Measurements from ENCODE around the gene ZNF33A.
A peak's percentile ranks its signal among the peaks of the same experiment; 100 is the strongest.
"Not testable (repeated sequence)": the region's sequence is repeated elsewhere in the genome, so short reads cannot be mapped to it uniquely, and the experiment has no call there.

ZNF33A gene

GRCh38 chr10:38070501-38070900 is 60.0 kb downstream of the ZNF33A start:
- H3K27ac ChIP-seq, result no peak overlapping the region
- H4K20me1 ChIP-seq, result no peaks in the 10 kb centered on the region
- no peak overlapping the region for H3K4me2 ChIP-seq
- H3K27me3 ChIP-seq, result no peaks in the 10 kb centered on the region
- no peak overlapping the region for H3K4me3 ChIP-seq
- H3K9ac ChIP-seq, result no peak overlapping the region
- H3K36me3 ChIP-seq, result no peaks in the 10 kb centered on the region
- peaks cover 0 to 10% (median 5%) of the 10 kb centered on the region in 10 experiments; a peak in 8 of 20 replicates for H3K4me1 ChIP-seq
- peaks cover 9 to 20% (median 11%) of the 10 kb centered on the region in 11 experiments for H3K9me3 ChIP-seq (replicated peaks in 1 of 11)
- TF ChIP-seq Cebpa-rat (IDR thresholded peaks at IDR 0.05), result no peak

GRCh38 chr10:38072552-38072951 is 62.1 kb downstream of the ZNF33A start:
- Histone ChIP-seq H3K9me3 (replicated peaks in 1 of 11) (peaks cover 29 to 40% (median 32%) of the 10 kb centered on the region in 11 experiments), H3K4me2 (peak overlapping the region in 8 of 11 experiments; percentile 0 to 56 (median 24); a peak in 7 of 22 replicates), H3K27me3 (no peaks in the 10 kb centered on the region), H4K20me1 (no peaks in the 10 kb centered on the region), H3K9ac (no peak overlapping the region), H3K36me3 (peaks cover 0 to 8% (median 0%) of the 10 kb centered on the region in 11 experiments; a peak in 3 of 22 replicates), H3K27ac (no peak overlapping the region), H3K4me1 (peaks cover 0 to 10% (median 5%) of the 10 kb centered on the region in 10 experiments; a peak in 8 of 20 replicates), H3K4me3 (no peak overlapping the region)
- no peak for TF ChIP-seq Cebpa-rat (IDR thresholded peaks at IDR 0.05)

DNA sequence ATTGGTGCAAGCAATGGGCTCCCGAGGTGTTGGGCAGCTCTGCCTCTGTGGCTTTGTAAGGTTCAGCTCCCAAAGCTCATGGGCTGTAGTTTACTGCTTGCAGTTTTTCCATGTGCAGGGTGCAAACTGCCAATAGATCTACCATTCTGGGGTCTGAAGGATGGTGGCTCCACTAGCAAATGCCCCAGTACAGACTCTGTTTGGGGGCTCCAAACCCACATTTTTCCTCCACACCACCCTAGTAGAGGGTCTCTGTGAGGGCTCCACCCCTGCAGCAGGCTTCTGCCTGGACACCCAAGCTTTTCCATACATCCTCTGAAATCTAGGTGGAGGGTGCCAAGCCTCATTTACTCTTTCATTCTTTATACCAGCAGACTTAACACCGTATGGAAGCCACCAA is 66.2 kb downstream of the ZNF33A start:
- H3K27ac ChIP-seq, result no peak overlapping the region
- H3K36me3 ChIP-seq, result peaks cover 0 to 8% (median 0%) of the 10 kb centered on the region in 11 experiments; a peak in 3 of 22 replicates
- no peaks in the 10 kb centered on the region for H3K27me3 ChIP-seq
- no peaks in the 10 kb centered on the region for H4K20me1 ChIP-seq
- H3K4me1 ChIP-seq, result peaks cover 0 to 10% (median 5%) of the 10 kb centered on the region in 10 experiments; a peak in 8 of 20 replicates
- H3K9ac ChIP-seq, result no peak overlapping the region
- TF ChIP-seq Cebpa-rat (IDR thresholded peaks at IDR 0.05), result no peak
- H3K4me2 ChIP-seq, result no peak overlapping the region
- H3K4me3 ChIP-seq, result 0 out of 20 replicates have a peak overlapping the region, but pooled peaks of 1 of the 10 experiments have one; percentile 11
- H3K9me3 ChIP-seq (replicated peaks in 1 of 11), result peaks cover 43 to 61% (median 47%) of the 10 kb centered on the region in 11 experiments

DNA sequence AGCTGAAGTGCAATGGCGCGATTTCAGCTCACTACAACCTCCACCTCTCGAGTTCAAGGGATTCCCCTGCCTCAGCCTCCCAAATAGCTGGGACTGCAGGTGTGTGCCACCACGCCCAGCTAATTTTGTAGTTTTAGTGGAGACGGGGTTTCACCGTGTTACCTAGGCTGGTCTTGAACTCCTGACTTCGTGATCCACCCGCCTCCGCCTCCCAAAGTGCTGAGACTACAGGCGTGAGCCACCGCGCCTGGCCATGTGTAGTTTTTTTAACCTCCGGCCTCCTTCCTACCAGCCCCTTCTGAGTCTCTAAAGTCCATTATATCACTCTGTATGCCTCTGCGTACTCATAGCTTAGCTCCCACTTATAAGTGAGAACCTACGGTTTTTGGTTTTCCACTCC is 82.8 kb downstream of the ZNF33A start:
- peak overlapping the region in 6 of 10 experiments; percentile 71 to 89 (median 82); a peak in 7 of 20 replicates for H3K4me3 ChIP-seq

GRCh38 chr10:38093816-38094157 is 83.3 kb downstream of the ZNF33A start:
- peak overlapping the region; percentile 62 to 89 (median 83) for H3K4me3 ChIP-seq
- TF ChIP-seq Cebpa-rat (IDR thresholded peaks at IDR 0.05), result no peak

More for the DNA sequence above, 82.8 kb downstream of the ZNF33A start:
- peaks cover 0 to 35% (median 27%) of the 10 kb centered on the region in 11 experiments; a peak in 18 of 22 replicates for H3K9me3 ChIP-seq (replicated peaks in 1 of 11)
- H3K4me1 ChIP-seq, result peaks cover 8 to 18% (median 13%) of the 10 kb centered on the region in 10 experiments
- not testable (repeated sequence) for H3K27me3 ChIP-seq, H3K27ac ChIP-seq, H4K20me1 ChIP-seq, H3K9ac ChIP-seq
- H3K36me3 ChIP-seq, result peaks cover 28 to 32% (median 31%) of the 10 kb centered on the region in 11 experiments
- peak overlapping the region; percentile 71 to 100 (median 94); a peak in 18 of 22 replicates for H3K4me2 ChIP-seq

DNA sequence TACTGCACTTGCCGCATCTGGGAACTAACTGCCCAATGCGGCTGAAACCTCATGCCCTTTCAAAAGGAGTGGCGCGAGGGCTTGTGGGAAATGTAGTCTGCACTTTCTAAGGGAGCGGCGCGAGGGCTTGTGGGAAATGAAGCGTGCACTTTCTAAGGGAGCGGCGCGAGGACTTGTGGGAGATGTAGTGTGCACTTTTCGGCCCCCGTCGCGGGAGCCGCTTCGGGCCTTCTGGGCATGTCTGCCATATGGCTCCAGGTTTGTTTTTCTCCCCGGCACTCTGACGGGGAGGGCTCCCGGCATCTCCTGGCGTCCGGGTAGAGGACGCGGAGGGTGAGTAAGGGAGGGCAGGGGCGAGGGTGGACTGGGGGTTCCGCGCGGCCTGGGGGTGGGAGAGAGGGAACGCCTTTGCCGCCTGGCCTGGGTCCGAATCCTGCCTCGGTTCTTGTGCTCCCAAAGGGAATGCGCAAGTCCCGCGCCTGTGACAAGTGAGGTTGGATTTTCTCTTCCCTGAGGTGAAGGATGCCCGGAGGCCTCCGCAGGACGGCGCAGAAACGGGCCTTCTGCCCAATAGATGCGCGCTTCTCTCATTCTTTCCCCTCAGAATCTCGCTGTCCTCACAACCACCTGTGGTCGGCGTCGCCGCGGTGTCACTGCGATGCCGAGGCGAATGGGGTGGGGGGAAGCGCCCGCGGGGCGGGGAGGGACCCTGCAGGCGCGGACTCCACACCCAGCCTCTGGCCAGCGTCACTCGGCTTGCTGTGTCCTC is 83.9 kb downstream of the ZNF33A start, which contains the start of gene ZNF37A:
ZNF37A (plus strand) TSS at position 180 of the 769 bp plus-strand sequence. CDS start 2,281 bp downstream, outside the sequence.
- Histone ChIP-seq H3K4me1 (peaks cover 8 to 18% (median 13%) of the 10 kb centered on the region in 10 experiments), H4K20me1 (no peaks in the 10 kb centered on the region), H3K27me3 (no peaks in the 10 kb centered on the region), H3K9me3 (replicated peaks in 1 of 11) (peaks cover 4 to 45% (median 37%) of the 10 kb centered on the region in 11 experiments; a peak in 20 of 22 replicates), H3K27ac (peak within 1 kb of the TSS; percentile 81 to 93 (median 88)), H3K4me3 (peak within 1 kb of the TSS; percentile 62 to 89 (median 83)), H3K9ac (peak within 1 kb of the TSS; percentile 83 to 97 (median 92)), H3K36me3 (peaks cover 39 to 42% (median 41%) of the 10 kb centered on the region in 11 experiments), H3K4me2 (peak within 1 kb of the TSS; percentile 93 to 100 (median 97))
- no peak for TF ChIP-seq Cebpa-rat (IDR thresholded peaks at IDR 0.05)

More at GRCh38 chr10:38093816-38094157, 83.3 kb downstream of the ZNF33A start:
- Histone ChIP-seq H3K27me3 (no peaks in the 10 kb centered on the region), H3K4me2 (peak overlapping the region; percentile 71 to 100 (median 94)), H3K9me3 (replicated peaks in 1 of 11) (peaks cover 0 to 40% (median 31%) of the 10 kb centered on the region in 11 experiments; a peak in 19 of 22 replicates), H4K20me1 (no peaks in the 10 kb centered on the region), H3K9ac (peak overlapping the region in 10 of 11 experiments; percentile 83 to 93 (median 92); a peak in 19 of 22 replicates), H3K36me3 (peaks cover 33 to 37% (median 36%) of the 10 kb centered on the region in 11 experiments), H3K27ac (peak overlapping the region in 9 of 11 experiments; percentile 85 to 93 (median 88); a peak in 11 of 22 replicates), H3K4me1 (peaks cover 8 to 18% (median 13%) of the 10 kb centered on the region in 10 experiments)

DNA sequence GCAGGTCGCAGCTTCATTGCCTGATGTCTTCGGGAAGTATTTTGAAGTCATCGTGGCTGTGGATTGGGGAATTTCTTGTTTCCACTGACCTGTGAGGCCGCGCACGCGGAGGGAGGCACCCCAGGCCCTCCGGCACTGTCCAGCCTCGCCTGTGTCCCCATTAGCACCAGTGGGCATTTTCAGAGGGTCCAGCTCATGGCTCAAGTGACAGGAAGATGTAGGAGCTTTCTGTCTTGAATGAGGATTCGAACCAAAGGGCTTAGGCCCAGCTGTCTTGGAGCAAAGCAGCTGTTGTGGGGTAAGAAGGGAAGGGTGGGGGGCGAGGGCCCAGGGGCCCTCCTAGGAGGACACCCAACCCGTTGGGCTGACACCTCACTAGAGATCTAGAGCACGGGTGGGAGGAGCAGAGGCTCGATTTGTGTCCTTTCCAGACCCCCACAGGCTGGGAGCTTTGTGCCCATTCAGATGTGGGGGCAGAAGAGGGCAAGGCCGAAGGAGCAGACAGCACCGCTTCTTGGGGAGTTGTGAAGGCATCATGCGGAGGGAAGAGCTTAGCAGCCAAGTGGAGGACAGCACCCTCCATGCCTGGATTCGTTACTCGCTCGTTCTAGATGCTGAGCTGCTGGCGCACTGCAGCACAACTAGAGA is 84.6 kb downstream of the ZNF33A start:
- H4K20me1 ChIP-seq, result no peaks in the 10 kb centered on the region
- no peak for TF ChIP-seq Cebpa-rat (IDR thresholded peaks at IDR 0.05)
- H3K4me1 ChIP-seq, result peaks cover 8 to 18% (median 13%) of the 10 kb centered on the region in 10 experiments
- H3K9ac ChIP-seq, result peak overlapping the region; percentile 83 to 97 (median 92)
- H3K27ac ChIP-seq, result peak overlapping the region; percentile 81 to 93 (median 88)
- peaks cover 46 to 49% (median 48%) of the 10 kb centered on the region in 11 experiments for H3K36me3 ChIP-seq
- H3K27me3 ChIP-seq, result no peaks in the 10 kb centered on the region
- H3K9me3 ChIP-seq (replicated peaks in 1 of 11), result peaks cover 11 to 52% (median 44%) of the 10 kb centered on the region in 11 experiments
- H3K4me2 ChIP-seq, result peak overlapping the region; percentile 93 to 100 (median 97)
- H3K4me3 ChIP-seq, result peak overlapping the region; percentile 62 to 89 (median 83)

- Histone ChIP-seq H3K9me3 (replicated peaks in 1 of 11) (peaks cover 86 to 100% (median 100%) of the 10 kb centered on the region in 11 experiments), H3K36me3 (peaks cover 90 to 100% (median 97%) of the 10 kb centered on the region in 11 experiments), H3K27me3 (no peaks in the 10 kb centered on the region), H4K20me1 (no peaks in the 10 kb centered on the region), H3K4me2 (no peak overlapping the region), H3K4me3 (no peak overlapping the region), H3K9ac (no peak overlapping the region), H3K27ac (no peak overlapping the region), H3K4me1 (no peaks in the 10 kb centered on the region)
- no peak for TF ChIP-seq Cebpa-rat (IDR thresholded peaks at IDR 0.05)
Measured at GRCh38 chr10:38102880-38103279, 92.4 kb downstream of the ZNF33A start.
